Peyer's patch (tissue), 4 donors: ENCODE results near the gene PRKCA. TPM values are rescaled to one million over a fixed set of nuclear protein-coding genes. Genes with fewer than 3 reads are reported as not detected.

Experiments
- DNase-seq, 3 donors: peaks; one replicate each; pipeline ENCODE4 v3.0.0-alpha.2; 2017 to 2019
- H3K27ac ChIP-seq, 4 donors: fragments of 200-600 bp; sonication (generic); one replicate each; pipeline ENCODE4 v1.5.1; 2016 to 2019
- H3K27me3 ChIP-seq, 2 donors: fragments of 200-600 bp; sonication (generic); one replicate each; pipeline ENCODE4 v1.5.1; 2019
- H3K36me3 ChIP-seq, 3 donors: fragments of 200-600 bp; sonication (generic); one replicate each; pipeline ENCODE4 v1.5.1; 2016 to 2019
- H3K4me1 ChIP-seq, 4 donors: fragments of 200-600 bp; sonication (generic); one replicate each; pipeline ENCODE4 v1.5.1; 2016 to 2019
- H3K4me3 ChIP-seq, 4 donors: fragments of 200-600 bp; sonication (generic); 1 replicate in 3 of 4; 2 replicates in 1 of 4; pipeline ENCODE4 v1.5.1; 2016 to 2019; ENCODE audit warnings: mild to moderate bottlenecking in 1 of 4
- H3K9me3 ChIP-seq, 4 donors: fragments of 200-600 bp; sonication (generic); one replicate each; pipeline ENCODE4 v1.5.1; 2016 to 2019; ENCODE audit warnings: mild to moderate bottlenecking in 1 of 4
- POLR2A ChIP-seq, 2 donors: fragments of 450-650 bp; IDR thresholded peaks; one replicate each; pipeline ENCODE4 v1.5.1; 2017; ENCODE audit warnings: antibody characterized with exemption in 2 of 2, mild to moderate bottlenecking in 2 of 2, moderate library complexity in 2 of 2
- total RNA-seq, 4 donors: library from RNA; depleted of rRNA; stranded (reverse); fragments of >200 nt; gene quantifications; one replicate each; pipeline ENCODE4 v1.1.0, GENCODE V29; 2016
- TF ChIP-seq, protein P1 (sequence below), 6 experiments: fragments of 450-650 bp in 4 of 6; fragments of 200-600 bp in 2 of 6; sonication (generic) in 1 of 6; IDR thresholded peaks; one replicate each; pipeline ENCODE4 v1.5.1; 2017 to 2019; ENCODE audit warnings: antibody characterized with exemption in 6 of 6, mild to moderate bottlenecking in 3 of 6, moderate library complexity in 1 of 6

The PRKCA gene
- total RNA-seq, 4 donors from 2014 or later = 32.2 to 47.0 (median 43.5) TPM

DNA sequence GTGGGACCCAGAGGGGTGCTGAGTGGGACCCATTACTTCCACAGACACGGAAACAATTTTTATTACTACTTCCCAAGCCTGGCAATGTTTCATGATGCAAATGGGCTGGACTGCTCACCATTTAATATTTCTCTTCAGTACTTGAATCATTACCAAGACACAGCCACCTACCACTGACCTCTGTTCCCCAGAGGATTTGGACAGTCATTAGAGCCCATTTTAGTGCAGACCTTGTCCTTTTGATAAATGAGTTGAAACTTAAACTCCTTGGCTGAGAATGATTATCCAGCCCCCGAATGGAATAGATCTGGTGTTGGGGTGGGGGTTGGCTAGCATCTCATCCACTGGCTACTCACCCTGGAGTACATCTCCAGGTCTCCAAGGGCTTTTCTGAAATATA lies 39.6 kb upstream of the PRKCA start:
- Histone ChIP-seq H3K4me1 (no peaks in the 10 kb centered on the region), H3K27ac (no peak overlapping the region), H3K9me3 (peaks cover 0 to 4% (median 0%) of the 10 kb centered on the region in 4 donors), H3K36me3 (no peaks in the 10 kb centered on the region), H3K27me3 (no peaks in the 10 kb centered on the region), H3K4me3 (no peak overlapping the region)
- DNase-seq = no peak
- TF ChIP-seq, protein P1, sequence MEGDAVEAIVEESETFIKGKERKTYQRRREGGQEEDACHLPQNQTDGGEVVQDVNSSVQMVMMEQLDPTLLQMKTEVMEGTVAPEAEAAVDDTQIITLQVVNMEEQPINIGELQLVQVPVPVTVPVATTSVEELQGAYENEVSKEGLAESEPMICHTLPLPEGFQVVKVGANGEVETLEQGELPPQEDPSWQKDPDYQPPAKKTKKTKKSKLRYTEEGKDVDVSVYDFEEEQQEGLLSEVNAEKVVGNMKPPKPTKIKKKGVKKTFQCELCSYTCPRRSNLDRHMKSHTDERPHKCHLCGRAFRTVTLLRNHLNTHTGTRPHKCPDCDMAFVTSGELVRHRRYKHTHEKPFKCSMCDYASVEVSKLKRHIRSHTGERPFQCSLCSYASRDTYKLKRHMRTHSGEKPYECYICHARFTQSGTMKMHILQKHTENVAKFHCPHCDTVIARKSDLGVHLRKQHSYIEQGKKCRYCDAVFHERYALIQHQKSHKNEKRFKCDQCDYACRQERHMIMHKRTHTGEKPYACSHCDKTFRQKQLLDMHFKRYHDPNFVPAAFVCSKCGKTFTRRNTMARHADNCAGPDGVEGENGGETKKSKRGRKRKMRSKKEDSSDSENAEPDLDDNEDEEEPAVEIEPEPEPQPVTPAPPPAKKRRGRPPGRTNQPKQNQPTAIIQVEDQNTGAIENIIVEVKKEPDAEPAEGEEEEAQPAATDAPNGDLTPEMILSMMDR (IDR thresholded peaks at IDR 0.05) = no peak
- TF ChIP-seq POLR2A (IDR thresholded peaks at IDR 0.05) = no peak

- DNase-seq = no peak
- Histone ChIP-seq H3K4me3 (no peak overlapping the region), H3K36me3 (no peaks in the 10 kb centered on the region), H3K27me3 (no peaks in the 10 kb centered on the region), H3K27ac (no peak overlapping the region), H3K9me3 (peaks cover 0 to 4% (median 0%) of the 10 kb centered on the region in 4 donors), H3K4me1 (no peaks in the 10 kb centered on the region)
- TF ChIP-seq POLR2A (IDR thresholded peaks at IDR 0.05) = no peak
- TF ChIP-seq, protein P1 (IDR thresholded peaks at IDR 0.05) = no peak
Observed at GRCh38 chr17:66264696-66265095, 37.7 kb upstream of the PRKCA start.

DNA sequence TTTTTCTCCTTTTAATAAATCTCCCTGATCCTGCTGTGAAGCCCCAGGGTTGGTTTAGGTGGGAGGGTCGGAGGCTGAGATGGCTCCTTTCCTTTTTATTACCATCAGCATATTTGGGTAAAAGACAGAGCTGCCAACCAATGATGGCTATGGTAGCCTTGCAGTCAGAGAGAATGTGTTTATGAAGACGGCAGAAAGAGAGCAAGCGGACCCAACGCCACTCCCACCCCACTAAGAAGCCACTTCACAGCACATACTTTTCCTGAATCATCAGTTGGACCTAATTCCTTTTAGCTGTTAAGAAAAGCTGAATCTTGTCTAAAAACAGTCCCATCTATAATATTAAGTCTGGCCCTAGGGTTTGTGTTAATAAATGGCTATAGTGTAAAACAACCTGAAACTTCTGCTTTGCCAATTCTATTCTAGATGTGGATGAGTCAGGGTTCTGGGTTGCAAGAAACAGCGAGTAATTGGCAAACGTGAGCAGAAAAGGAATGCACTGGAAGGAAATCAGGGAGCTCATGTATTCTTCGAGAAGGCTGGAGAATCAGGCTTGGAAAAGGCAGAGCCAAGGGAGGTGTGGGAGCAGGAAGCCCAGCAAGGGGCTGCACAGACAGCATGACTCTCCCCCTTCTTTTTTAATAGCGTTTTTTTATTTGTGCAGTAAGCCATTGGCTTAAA lies 34.0 kb upstream of the PRKCA start:
- H3K27ac ChIP-seq = no peak overlapping the region
- H3K36me3 ChIP-seq = no peaks in the 10 kb centered on the region
- no peak for DNase-seq
- TF ChIP-seq POLR2A (IDR thresholded peaks at IDR 0.05) = no peak
- TF ChIP-seq, protein P1 (IDR thresholded peaks at IDR 0.05) = no peak
- no peaks in the 10 kb centered on the region for H3K4me1 ChIP-seq
- peaks cover 0 to 4% (median 0%) of the 10 kb centered on the region in 4 donors for H3K9me3 ChIP-seq
- H3K27me3 ChIP-seq = no peaks in the 10 kb centered on the region
- no peak overlapping the region for H3K4me3 ChIP-seq

DNA sequence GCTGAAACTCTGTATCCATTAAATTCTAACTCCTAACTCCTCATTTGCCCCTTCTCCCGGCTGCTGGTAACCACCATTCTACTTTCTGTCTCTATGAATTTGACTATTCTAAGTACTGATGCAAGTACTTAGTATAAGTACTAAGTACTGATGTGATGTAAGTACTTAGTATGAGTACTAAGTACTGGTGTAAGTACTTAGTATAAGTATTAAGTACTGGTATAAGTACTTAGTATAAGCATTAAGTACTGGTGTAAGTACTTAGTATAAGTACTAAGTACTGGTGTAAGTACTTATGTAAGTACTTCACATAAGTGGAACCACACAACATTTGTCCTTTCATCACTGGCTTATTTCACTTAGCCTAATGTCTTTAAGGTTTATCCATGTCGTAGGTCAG lies 32.3 kb upstream of the PRKCA start:
- Histone ChIP-seq H3K27ac (no peak overlapping the region), H3K9me3 (peaks cover 0 to 4% (median 0%) of the 10 kb centered on the region in 4 donors), H3K4me3 (no peak overlapping the region), H3K36me3 (no peaks in the 10 kb centered on the region), H3K27me3 (no peaks in the 10 kb centered on the region), H3K4me1 (no peaks in the 10 kb centered on the region)
- no peak for TF ChIP-seq POLR2A (IDR thresholded peaks at IDR 0.05)
- TF ChIP-seq, protein P1 (IDR thresholded peaks at IDR 0.05) = no peak
- DNase-seq = no peak

- no peaks in the 10 kb centered on the region for H3K27me3 ChIP-seq
- no peak for TF ChIP-seq POLR2A (IDR thresholded peaks at IDR 0.05)
- TF ChIP-seq, protein P1 (IDR thresholded peaks at IDR 0.05) = no peak
- H3K27ac ChIP-seq = no peak overlapping the region
- no peak for DNase-seq
- H3K9me3 ChIP-seq = peaks cover 0 to 4% (median 0%) of the 10 kb centered on the region in 4 donors
- H3K4me1 ChIP-seq = no peaks in the 10 kb centered on the region
- no peak overlapping the region for H3K4me3 ChIP-seq
- no peaks in the 10 kb centered on the region for H3K36me3 ChIP-seq
Observed at GRCh38 chr17:66271512-66271911, 30.9 kb upstream of the PRKCA start.
